T-cell (primary cell): Measurements from ENCODE around the gene LRRN4. TPM values are rescaled to one million over a fixed set of nuclear protein-coding genes. Genes with fewer than 3 reads are reported as not detected.

Experiments used
- ATAC-seq, 4 experiments: fragments of 200-7000 bp in 3 of 4; fragments of 150-1000 bp in 1 of 4; cut with Tn5 transposase; replicated peaks in 1 of 4; 1 replicate in 3 of 4; 2 replicates in 1 of 4; pipeline ENCODE4 v1.10.0; 2021; ENCODE audit warnings: moderate library complexity in 3 of 4, mild to moderate bottlenecking in 2 of 4, moderate number of reproducible peaks in 1 of 4
- CTCF ChIA-PET, 2 donors: fragments of 300-600 bp; sonication (Branson Sonifier 250); formaldehyde crosslinking; loops; one replicate each; lab custom pipeline; 2022; ENCODE audit warnings: antibody characterized with exemption in 2 of 2; lab: Charles Lee
- POLR2A ChIA-PET, 2 donors: fragments of 300-600 bp; sonication (Branson Sonifier 250); formaldehyde crosslinking; loops; one replicate each; lab custom pipeline; 2022; ENCODE audit warnings: antibody characterized with exemption in 2 of 2; lab: Charles Lee
- DNase-seq, 35 experiments: peaks; one replicate each; pipeline versions ENCODE4 v3.0.0 to v3.0.0-alpha.2; 2013 to 2023
- H3K27ac ChIP-seq: one replicate; pipeline ENCODE4 v1.5.1; 2013; ENCODE audit warnings: low read length
- H3K27me3 ChIP-seq, 2 experiments: replicated peaks in 1 of 2; 1 replicate in 1 of 2; 2 replicates in 1 of 2; pipeline versions ENCODE4 v1.6.1 to v1.7.0; 2013; ENCODE audit warnings: low read length in 1 of 2, mixed read lengths in 1 of 2; ENCODE audit not compliant: control insufficient read depth in 2 of 2, insufficient read depth in 2 of 2; ENCODE audit errors: extremely low read depth in 1 of 2
- H3K36me3 ChIP-seq, 2 donors: 1 replicate in 1 of 2; 2 replicates in 1 of 2; pipeline versions ENCODE4 v1.6.1 to v1.7.0; 2013; ENCODE audit warnings: low read length in 1 of 2; ENCODE audit not compliant: control insufficient read depth in 2 of 2, insufficient read depth in 1 of 2; ENCODE audit errors: extremely low read depth in 1 of 2
- H3K4me1 ChIP-seq, 2 experiments: 1 replicate in 1 of 2; 2 replicates in 1 of 2; pipeline versions ENCODE4 v1.6.1 to v1.7.0; 2013; ENCODE audit warnings: low read length in 2 of 2, mixed read lengths in 1 of 2; ENCODE audit not compliant: insufficient read depth in 2 of 2, control insufficient read depth in 1 of 2; ENCODE audit errors: extremely low read depth in 1 of 2
- H3K4me3 ChIP-seq, 2 donors: 1 replicate in 1 of 2; 2 replicates in 1 of 2; pipeline versions ENCODE4 v1.5.1 to v1.7.0; 2013; ENCODE audit warnings: mild to moderate bottlenecking in 2 of 2, low read length in 1 of 2, moderate library complexity in 1 of 2; ENCODE audit not compliant: control insufficient read depth in 1 of 2; ENCODE audit errors: extremely low read depth in 1 of 2
- H3K9me3 ChIP-seq: 2 replicates; pipeline ENCODE4 v1.7.0; 2013
- H3K27ac Mint-ChIP-seq, 2 donors: one replicate each; pipeline ENCODE4 v1.8.0; 2020 to 2021; ENCODE audit warnings: mild to moderate bottlenecking in 2 of 2, mixed read lengths in 2 of 2
- H3K27me3 Mint-ChIP-seq, 2 donors: one replicate each; pipeline ENCODE4 v1.8.0; 2021 to 2022; ENCODE audit warnings: mixed read lengths in 2 of 2
- H3K36me3 Mint-ChIP-seq: one replicate; pipeline ENCODE4 v1.8.0; 2021; ENCODE audit warnings: mixed read lengths
- H3K4me1 Mint-ChIP-seq, 3 donors: one replicate each; pipeline ENCODE4 v1.8.0; 2020 to 2022; ENCODE audit warnings: mixed read lengths in 3 of 3, mild to moderate bottlenecking in 1 of 3
- H3K4me3 Mint-ChIP-seq, 3 donors: one replicate each; pipeline ENCODE4 v1.8.0; 2020 to 2022; ENCODE audit warnings: mild to moderate bottlenecking in 3 of 3, mixed read lengths in 3 of 3, moderate library complexity in 3 of 3
- H3K9me3 Mint-ChIP-seq, 3 donors: one replicate each; pipeline ENCODE4 v1.8.0; 2020 to 2022; ENCODE audit warnings: mixed read lengths in 3 of 3
- WGBS: methylation state at CpG from one replicate; pipeline ENCODE4 v1.1.5; 2013; ENCODE audit warnings: missing lambda C conversion rate; ENCODE audit not compliant: insufficient coverage; 5-methylcytosine and 5-hydroxymethylcytosine counted together
- total RNA-seq, 35 experiments: library from RNA in 6 of 35; stranded (reverse) in 6 of 35; fragments of 120-200 nt in 1 of 35; gene quantifications; one replicate each; pipeline versions ENCODE4 v1.2.1 to v1.2.4 and lab custom pipeline; 2013 to 2026

LRRN4 gene
- total RNA-seq, 5 donors from 2014 or later (not counting 1 experiment from before 2014, with no cell fraction given): 0.09 TPM; not detected in 3

DNA sequence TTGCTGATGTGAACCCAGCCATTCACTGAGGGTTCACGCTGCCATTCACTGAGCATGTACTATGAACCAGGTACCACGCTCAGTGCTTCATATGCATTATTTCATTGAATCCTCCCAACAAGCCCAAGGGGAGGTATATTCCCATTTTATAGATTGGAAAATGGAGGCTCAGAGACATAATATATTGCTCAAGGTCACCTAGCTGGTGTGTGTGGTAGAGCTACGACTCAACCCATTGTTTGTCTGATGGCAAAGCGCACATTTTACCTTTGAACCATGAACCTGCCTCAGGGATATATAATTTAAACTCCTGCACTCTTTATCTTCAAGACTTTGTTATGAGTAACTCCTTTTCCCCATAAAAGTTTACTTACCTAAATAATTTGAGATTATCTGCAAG is 40.7 kb upstream of the LRRN4 start:
- Mint-ChIP-seq H3K4me3 (no peak overlapping the region), H3K4me1 (no peaks in the 10 kb centered on the region), H3K9me3 (no peaks in the 10 kb centered on the region), H3K36me3 (no peaks in the 10 kb centered on the region), H3K27ac (no peak overlapping the region), H3K27me3 (peaks cover 20 to 29% of the 10 kb centered on the region in 2 donors)
- no peak overlapping the region for H3K4me3 ChIP-seq
- ChIA-PET CTCF (no interaction called here), POLR2A (no interaction called here)
- no peaks in the 10 kb centered on the region for H3K36me3 ChIP-seq
- no peaks in the 10 kb centered on the region for H3K4me1 ChIP-seq
- peaks cover 0 to 16% of the 10 kb centered on the region in 2 experiments for H3K27me3 ChIP-seq
- no CpG with 5 or more reads among the region's 4 CpGs for WGBS
- DNase-seq (no peak), ATAC-seq (no peak)
- H3K27ac ChIP-seq: no peak overlapping the region
- no peaks in the 10 kb centered on the region for H3K9me3 ChIP-seq

DNA sequence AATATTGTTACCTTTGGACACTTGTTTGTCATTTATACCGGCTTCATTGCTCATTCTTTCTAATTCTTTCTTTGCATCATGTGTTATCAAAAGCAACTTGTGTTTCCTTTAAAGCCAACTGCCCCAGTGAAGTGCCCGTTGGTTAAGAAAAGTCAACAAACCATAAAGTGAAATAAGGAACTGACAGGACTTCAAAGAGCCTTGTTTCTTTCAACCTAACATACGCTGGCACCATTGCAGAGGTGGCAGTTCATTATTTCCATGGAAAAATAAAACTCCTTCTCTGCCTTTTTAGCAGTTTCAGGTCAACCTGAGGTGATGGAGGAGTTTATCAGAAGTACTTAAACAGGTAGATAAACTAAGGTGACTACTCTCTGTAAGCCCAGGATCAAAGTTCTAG is 40.2 kb upstream of the LRRN4 start:
- Mint-ChIP-seq H3K4me1 (no peaks in the 10 kb centered on the region), H3K27ac (no peak overlapping the region), H3K27me3 (peaks cover 23 to 34% of the 10 kb centered on the region in 2 donors), H3K9me3 (no peaks in the 10 kb centered on the region), H3K4me3 (no peak overlapping the region), H3K36me3 (no peaks in the 10 kb centered on the region)
- WGBS: no CpG with 5 or more reads among the region's 3 CpGs
- no peaks in the 10 kb centered on the region for H3K36me3 ChIP-seq
- POLR2A ChIA-PET: no interaction called here
- no peak overlapping the region for H3K27ac ChIP-seq
- peaks cover 0 to 16% of the 10 kb centered on the region in 2 experiments for H3K27me3 ChIP-seq
- CTCF ChIA-PET: no interaction called here
- no peaks in the 10 kb centered on the region for H3K9me3 ChIP-seq
- DNase-seq (no peak), ATAC-seq (no peak)
- no peak overlapping the region for H3K4me3 ChIP-seq
- no peaks in the 10 kb centered on the region for H3K4me1 ChIP-seq

DNA sequence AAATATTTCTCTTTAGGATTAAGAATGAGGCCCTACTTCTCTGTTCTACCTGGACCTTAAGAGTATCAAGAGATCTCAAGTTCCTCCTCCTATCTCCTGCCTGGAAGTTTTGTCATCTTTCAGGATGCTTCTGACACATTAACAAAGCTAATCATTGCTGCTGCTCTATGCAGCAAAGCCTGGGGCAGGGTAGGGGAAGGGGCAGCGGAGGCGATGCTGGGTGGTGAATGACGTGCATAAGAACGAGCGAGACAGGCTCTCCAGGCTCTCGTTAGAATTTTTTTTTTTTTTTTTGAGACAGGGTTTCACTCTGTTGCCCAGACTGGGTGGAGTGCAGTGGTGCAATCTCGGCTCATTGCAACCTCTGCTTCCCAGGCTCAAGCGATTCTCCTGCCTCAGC is 37.8 kb upstream of the LRRN4 start:
- Histone ChIP-seq H3K27ac (no peak overlapping the region), H3K36me3 (no peaks in the 10 kb centered on the region), H3K4me1 (no peaks in the 10 kb centered on the region), H3K9me3 (no peaks in the 10 kb centered on the region), H3K27me3 (peaks cover 0 to 16% of the 10 kb centered on the region in 2 experiments), H3K4me3 (no peak overlapping the region)
- Mint-ChIP-seq H3K4me3 (no peak overlapping the region), H3K4me1 (no peaks in the 10 kb centered on the region), H3K9me3 (no peaks in the 10 kb centered on the region), H3K27me3 (peaks cover 18 to 30% of the 10 kb centered on the region in 2 donors), H3K27ac (no peak overlapping the region), H3K36me3 (no peaks in the 10 kb centered on the region)
- ChIA-PET POLR2A (no interaction called here), CTCF (no interaction called here)
- DNase-seq (no peak), ATAC-seq (no peak)
- WGBS: 85% methylated on average over 6 of the region's 8 CpGs

DNA sequence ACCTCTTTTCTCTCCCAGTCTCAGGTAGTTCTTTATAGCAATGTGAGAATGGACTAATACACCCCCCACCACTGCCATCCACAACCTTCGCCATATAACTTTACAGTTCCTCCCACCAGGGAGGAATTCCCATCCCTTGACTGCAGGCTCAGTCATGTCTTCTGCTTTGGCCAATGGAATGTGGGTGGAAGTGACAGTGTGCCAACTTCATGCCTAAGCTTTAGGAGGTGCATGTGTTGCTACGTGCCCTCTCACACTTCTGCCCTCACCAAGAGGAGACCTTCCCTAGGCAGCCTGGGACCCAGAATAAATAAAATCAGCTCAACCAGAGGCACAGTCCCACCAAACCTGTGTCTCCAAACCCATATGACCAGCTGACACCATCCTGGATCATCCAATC is 33.0 kb upstream of the LRRN4 start:
- Mint-ChIP-seq H3K27me3 (peaks cover 18 to 23% of the 10 kb centered on the region in 2 donors), H3K27ac (no peak overlapping the region), H3K9me3 (no peaks in the 10 kb centered on the region), H3K4me3 (no peak overlapping the region), H3K36me3 (no peaks in the 10 kb centered on the region), H3K4me1 (no peaks in the 10 kb centered on the region)
- CTCF ChIA-PET: no interaction called here
- Histone ChIP-seq H3K27me3 (peaks cover 0 to 17% of the 10 kb centered on the region in 2 experiments), H3K9me3 (no peaks in the 10 kb centered on the region), H3K27ac (no peak overlapping the region), H3K4me3 (no peak overlapping the region), H3K4me1 (no peaks in the 10 kb centered on the region), H3K36me3 (no peaks in the 10 kb centered on the region)
- POLR2A ChIA-PET: no interaction called here
- DNase-seq (no peak), ATAC-seq (no peak)
- 75% methylated on average over 1 of the region's 2 CpGs for WGBS

DNA sequence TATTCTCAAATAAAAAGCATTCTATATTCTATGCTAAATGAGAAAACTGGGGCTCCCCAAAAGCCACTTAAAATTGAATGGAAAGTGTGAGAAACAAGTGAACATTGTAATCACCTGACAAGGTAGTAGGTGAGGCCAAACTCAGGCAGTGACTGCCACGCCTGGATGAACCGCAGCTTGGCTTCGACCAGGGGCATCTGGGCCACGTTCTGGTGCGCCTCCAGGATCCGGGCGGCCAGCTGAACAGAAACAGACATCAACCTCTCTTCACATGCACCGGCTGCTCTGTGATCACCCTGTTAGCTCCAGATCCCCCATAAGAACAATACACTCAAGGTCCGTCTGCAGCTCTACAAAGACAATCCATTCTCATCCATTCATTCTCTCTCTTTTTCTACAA is 30.1 kb upstream of the LRRN4 start:
- Histone ChIP-seq H3K27me3 (peaks cover 0 to 6% of the 10 kb centered on the region in 2 experiments), H3K9me3 (no peaks in the 10 kb centered on the region), H3K4me1 (no peaks in the 10 kb centered on the region), H3K4me3 (no peak overlapping the region), H3K27ac (no peak overlapping the region), H3K36me3 (no peaks in the 10 kb centered on the region)
- no peak for ATAC-seq
- H3K4me3 Mint-ChIP-seq: no peak overlapping the region
- no peaks in the 10 kb centered on the region for H3K9me3 Mint-ChIP-seq
- ChIA-PET POLR2A (no interaction called here), CTCF (interaction anchor here in 1 of 2 donors (0.6 kb wide), 1 partner anchor 170 kb away, joined by 4 read pairs; no protein-coding TSS in a partner anchor)
- no peaks in the 10 kb centered on the region for H3K4me1 Mint-ChIP-seq
- peaks cover 5 to 8% of the 10 kb centered on the region in 2 donors for H3K27me3 Mint-ChIP-seq
- WGBS: 97% methylated on average over 8 of the region's 9 CpGs
- no peaks in the 10 kb centered on the region for H3K36me3 Mint-ChIP-seq
- H3K27ac Mint-ChIP-seq: no peak overlapping the region
- no peak for DNase-seq

DNA sequence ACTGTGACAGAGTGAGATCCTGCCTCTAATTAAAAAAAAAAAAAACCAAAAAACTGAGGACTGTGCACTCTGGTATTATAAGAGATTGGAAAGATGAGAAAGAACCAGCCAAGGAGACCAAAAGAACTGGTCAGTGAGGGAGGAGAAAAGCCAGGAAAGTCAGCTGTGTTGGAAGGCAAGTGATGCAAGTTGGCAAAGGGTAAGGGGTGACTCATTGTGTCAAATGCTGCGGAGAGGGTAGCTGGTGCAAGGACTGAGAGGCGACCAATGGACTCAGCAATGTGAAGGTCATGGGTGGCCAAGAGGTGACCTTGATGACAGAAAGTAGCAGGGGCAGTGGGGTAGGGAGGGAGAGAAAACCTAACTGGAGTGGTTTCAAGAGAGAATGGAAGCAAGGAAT is 27.4 kb upstream of the LRRN4 start:
- Mint-ChIP-seq H3K4me3 (no peak overlapping the region), H3K36me3 (no peaks in the 10 kb centered on the region), H3K9me3 (no peaks in the 10 kb centered on the region), H3K27me3 (peaks cover 0 to 3% of the 10 kb centered on the region in 2 donors), H3K27ac (no peak overlapping the region), H3K4me1 (no peaks in the 10 kb centered on the region)
- H3K9me3 ChIP-seq: no peaks in the 10 kb centered on the region
- no peak for ATAC-seq
- no peak overlapping the region for H3K27ac ChIP-seq
- H3K27me3 ChIP-seq: peaks cover 0 to 15% of the 10 kb centered on the region in 2 experiments
- no peak for DNase-seq
- ChIA-PET CTCF (interaction anchor here (0.5 to 0.7 kb wide), 5 partner anchors 109 to 1992 kb away, joined by 3 to 5 read pairs (median 4); no protein-coding TSS in a partner anchor), POLR2A (no interaction called here)
- 81% methylated on average over 2 of the region's 2 CpGs for WGBS
- no peaks in the 10 kb centered on the region for H3K36me3 ChIP-seq
- H3K4me3 ChIP-seq: no peak overlapping the region
- H3K4me1 ChIP-seq: no peaks in the 10 kb centered on the region

DNA sequence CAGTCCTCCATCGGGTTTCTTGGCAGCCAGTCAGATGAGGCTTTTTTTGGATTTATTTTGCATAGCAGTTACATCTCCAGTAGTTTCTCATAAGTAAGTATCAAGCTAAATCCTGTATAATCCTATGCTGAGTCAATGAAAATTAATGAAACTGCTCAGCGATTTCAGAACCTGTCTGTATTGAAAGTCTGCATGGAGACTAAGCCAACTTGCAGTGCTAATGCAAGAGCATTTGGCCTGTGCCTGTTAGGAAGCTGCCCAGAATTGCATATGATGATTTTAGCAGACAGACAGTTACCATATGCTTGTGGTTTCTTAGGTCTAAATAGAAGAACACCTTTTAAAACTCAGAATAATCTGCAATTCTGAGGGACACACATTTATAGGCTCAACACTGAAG is 25.2 kb upstream of the LRRN4 start:
- no peak for DNase-seq
- ChIA-PET POLR2A (no interaction called here), CTCF (interaction anchor here (0.7 to 6.4 kb wide), 4 partner anchors 143 to 550 kb away, joined by 4 to 36 read pairs (median 10); no protein-coding TSS in a partner anchor)
- WGBS: no CpG with 5 or more reads among the region's 2 CpGs
- Mint-ChIP-seq H3K9me3 (no peaks in the 10 kb centered on the region), H3K27me3 (peaks cover 0 to 6% of the 10 kb centered on the region in 2 donors), H3K27ac (no peak overlapping the region), H3K4me1 (peaks cover 0 to 4% (median 0%) of the 10 kb centered on the region in 3 donors), H3K36me3 (no peaks in the 10 kb centered on the region), H3K4me3 (no peak overlapping the region)
- no peak for ATAC-seq
- H3K27ac ChIP-seq: no peak overlapping the region
- H3K4me1 ChIP-seq: peaks cover 0 to 2% of the 10 kb centered on the region in 2 experiments
- H3K27me3 ChIP-seq: peaks cover 0 to 18% of the 10 kb centered on the region in 2 experiments
- no peaks in the 10 kb centered on the region for H3K36me3 ChIP-seq
- no peaks in the 10 kb centered on the region for H3K9me3 ChIP-seq
- H3K4me3 ChIP-seq: no peak overlapping the region
